Tibial artery (tissue), 4 donors: ENCODE results near the gene ANK2.
"Not testable (repeated sequence)": the region's sequence is repeated elsewhere in the genome, so short reads cannot be mapped to it uniquely, and the experiment has no call there.

ENCODE experiments used
- DNase-seq, 2 donors: peaks; one replicate each; pipeline ENCODE4 v3.0.0-alpha.2; 2019
- H3K27ac ChIP-seq, 2 donors: fragments of 200-600 bp; sonication (generic) in 1 of 2; 1 replicate in 1 of 2; 2 replicates in 1 of 2; pipeline ENCODE4 v1.5.1; 2018 to 2019; ENCODE audit warnings: mild to moderate bottlenecking in 1 of 2
- H3K27me3 ChIP-seq, 2 donors: fragments of 200-600 bp; sonication (generic) in 1 of 2; one replicate each; pipeline versions ENCODE4 v1.5.1 to v1.6.0; 2016 to 2019
- H3K36me3 ChIP-seq, 3 donors: fragments of 200-600 bp; sonication (generic) in 2 of 3; one replicate each; pipeline ENCODE4 v1.5.1; 2016 to 2019; ENCODE audit warnings: mild to moderate bottlenecking in 2 of 3
- H3K4me1 ChIP-seq, 4 donors: fragments of 200-600 bp; sonication (generic) in 2 of 4; 1 replicate in 3 of 4; 2 replicates in 1 of 4; pipeline ENCODE4 v1.5.1; 2016 to 2019
- H3K4me3 ChIP-seq, 2 donors: fragments of 200-600 bp; sonication (generic) in 1 of 2; 1 replicate in 1 of 2; 2 replicates in 1 of 2; pipeline ENCODE4 v1.5.1; 2018 to 2019; ENCODE audit warnings: mild to moderate bottlenecking in 2 of 2
- H3K9me3 ChIP-seq, 3 donors: fragments of 200-600 bp; sonication (generic) in 1 of 3; one replicate each; pipeline ENCODE4 v1.5.1; 2016 to 2019
- CTCF ChIP-seq, 2 experiments: fragments of 200-600 bp in 1 of 2; fragments of 450-650 bp in 1 of 2; IDR thresholded peaks; one replicate each; pipeline ENCODE4 v1.5.1; 2017 to 2019; ENCODE audit warnings: antibody characterized with exemption in 2 of 2, mild to moderate bottlenecking in 1 of 2, moderate library complexity in 1 of 2
- intact Hi-C: fragments of 100-400 bp; cut with DNase I; formaldehyde crosslinking; loops from one replicate; pipeline ENCODE4 v1.15.0; 2023; ENCODE audit warnings: low total_unique reads

The ANK2 gene

GRCh38 chr4:113236916-113237315 is 187.5 kb downstream of the ANK2 start:
- TF ChIP-seq CTCF (IDR thresholded peaks at IDR 0.05), result no peak
- no peaks in the 10 kb centered on the region for H3K27me3 ChIP-seq

GRCh38 chr4:113243312-113243711 is 193.9 kb downstream of the ANK2 start:
- Histone ChIP-seq H3K36me3 (no peaks in the 10 kb centered on the region), H3K4me3 (no peak overlapping the region), H3K27ac (no peak overlapping the region), H3K27me3 (no peaks in the 10 kb centered on the region), H3K4me1 (no peaks in the 10 kb centered on the region), H3K9me3 (no peaks in the 10 kb centered on the region)
- no peak for DNase-seq
- intact Hi-C loops, result no loop called here
- no peak for TF ChIP-seq CTCF (IDR thresholded peaks at IDR 0.05)

More at GRCh38 chr4:113236916-113237315, 187.5 kb downstream of the ANK2 start:
- H3K27ac ChIP-seq, result no peak overlapping the region
- no peak for DNase-seq
- no peaks in the 10 kb centered on the region for H3K4me1 ChIP-seq
- H3K36me3 ChIP-seq, result no peaks in the 10 kb centered on the region
- no peaks in the 10 kb centered on the region for H3K9me3 ChIP-seq
- intact Hi-C loops, result no loop called here
- H3K4me3 ChIP-seq, result no peak overlapping the region

GRCh38 chr4:113244747-113245146 is 195.3 kb downstream of the ANK2 start:
- H3K27me3 ChIP-seq, DNase-seq, H3K4me1 ChIP-seq, intact Hi-C loops, H3K36me3 ChIP-seq, H3K27ac ChIP-seq, H3K9me3 ChIP-seq, H3K4me3 ChIP-seq: not testable (repeated sequence)

- Histone ChIP-seq H3K27me3 (no peaks in the 10 kb centered on the region), H3K4me3 (no peak overlapping the region), H3K9me3 (no peaks in the 10 kb centered on the region), H3K27ac (no peak overlapping the region), H3K36me3 (peaks cover 0 to 8% (median 0%) of the 10 kb centered on the region in 3 donors), H3K4me1 (no peaks in the 10 kb centered on the region)
- intact Hi-C loops, result no loop called here
- no peak for DNase-seq
- no peak for TF ChIP-seq CTCF (IDR thresholded peaks at IDR 0.05)
Measured at GRCh38 chr4:113248320-113248719, 198.9 kb downstream of the ANK2 start.

GRCh38 chr4:113255628-113256027 is 206.2 kb downstream of the ANK2 start:
- no peak overlapping the region for H3K27ac ChIP-seq
- no peaks in the 10 kb centered on the region for H3K4me1 ChIP-seq
- no peak overlapping the region for H3K4me3 ChIP-seq
- H3K27me3 ChIP-seq, result no peaks in the 10 kb centered on the region
- DNase-seq, result no peak
- TF ChIP-seq CTCF (IDR thresholded peaks at IDR 0.05), result no peak
- H3K9me3 ChIP-seq, result no peaks in the 10 kb centered on the region
- intact Hi-C loops, result no loop called here
- H3K36me3 ChIP-seq, result peaks cover 0 to 18% (median 0%) of the 10 kb centered on the region in 3 donors

GRCh38 chr4:113256946-113257345 is 207.5 kb downstream of the ANK2 start:
- DNase-seq, result no peak
- Histone ChIP-seq H3K4me3 (no peak overlapping the region), H3K9me3 (no peaks in the 10 kb centered on the region), H3K4me1 (no peaks in the 10 kb centered on the region), H3K36me3 (peaks cover 0 to 13% (median 0%) of the 10 kb centered on the region in 3 donors), H3K27me3 (no peaks in the 10 kb centered on the region), H3K27ac (no peak overlapping the region)
- no peak for TF ChIP-seq CTCF (IDR thresholded peaks at IDR 0.05)
- intact Hi-C loops, result no loop called here
